PC-3 (cell line): ENCODE data around the gene GABRG3.

ENCODE experiments used
- CTCF ChIP-seq: fragments of 300-600 bp; sonication (generic); conservative IDR thresholded peaks from 2 replicates; pipeline ENCODE4 v1.5.1; 2017; ENCODE audit warnings: antibody characterized with exemption, low read depth, mild to moderate bottlenecking, low read length
- EZH2 ChIP-seq: fragments of 300-600 bp; sonication (generic); IDR thresholded peaks from one replicate; pipeline ENCODE4 v1.6.1; 2017; ENCODE audit warnings: antibody characterized with exemption, mild to moderate bottlenecking, low read length; ENCODE audit not compliant: unreplicated experiment
- EZH2phosphoT487 ChIP-seq: fragments of 300-600 bp; sonication (generic); IDR thresholded peaks from 2 replicates; pipeline ENCODE4 v1.6.1; 2018; ENCODE audit warnings: mild to moderate bottlenecking, antibody characterized with exemption, low read length, borderline replicate concordance

GRCh38 chr15:27579738-27580137 lies 608.8 kb downstream of the GABRG3 start:
- TF ChIP-seq EZH2 (no peak), CTCF (no peak), EZH2phosphoT487 (no peak)
